MM.1S (cell line): Measurements from ENCODE around the gene PRKAG3.

Source experiments
- DNase-seq: peaks from one replicate; pipeline ENCODE4 v3.0.0-alpha.2; 2015
- H2AFZ ChIP-seq: fragments of 300-600 bp; sonication (generic); 2 replicates; pipeline ENCODE4 v1.6.0; 2016; ENCODE audit warnings: antibody characterized with exemption, low read length
- H3F3A ChIP-seq: fragments of 300-600 bp; sonication (generic); 2 replicates; pipeline ENCODE4 v1.6.1; 2016; ENCODE audit warnings: mild to moderate bottlenecking, antibody characterized with exemption, low read length, moderate library complexity, mixed read lengths; ENCODE audit not compliant: insufficient read depth
- H3K27ac ChIP-seq: fragments of 300-600 bp; sonication (generic); 2 replicates; pipeline ENCODE4 v1.5.1; 2016; ENCODE audit warnings: mild to moderate bottlenecking, low read length
- H3K27me3 ChIP-seq: fragments of 300-600 bp; sonication (generic); replicated peaks from 2 replicates; pipeline ENCODE4 v1.6.0; 2016; ENCODE audit warnings: low read length; ENCODE audit not compliant: insufficient read depth
- H3K36me3 ChIP-seq: fragments of 300-600 bp; sonication (generic); replicated peaks from 2 replicates; pipeline ENCODE4 v1.6.1; 2016; ENCODE audit warnings: mild to moderate bottlenecking, low read length, mixed read lengths; ENCODE audit not compliant: insufficient read depth
- H3K4me1 ChIP-seq: fragments of 300-600 bp; sonication (generic); 2 replicates; pipeline ENCODE4 v1.6.1; 2016; ENCODE audit warnings: low read length, mixed read lengths
- H3K4me2 ChIP-seq: fragments of 300-600 bp; sonication (generic); 2 replicates; pipeline ENCODE4 v1.6.0; 2016; ENCODE audit warnings: low read depth, low read length
- H3K4me3 ChIP-seq: fragments of 300-600 bp; sonication (generic); 2 replicates; pipeline ENCODE4 v1.5.1; 2016; ENCODE audit warnings: low read length, mixed read lengths
- H3K79me2 ChIP-seq: fragments of 300-600 bp; sonication (generic); 2 replicates; pipeline ENCODE4 v1.6.1; 2016; ENCODE audit warnings: mixed run types, low read length, mixed read lengths
- H3K9ac ChIP-seq: fragments of 300-600 bp; sonication (generic); 2 replicates; pipeline ENCODE4 v1.6.1; 2016; ENCODE audit warnings: low read length, mixed read lengths
- H3K9me2 ChIP-seq: fragments of 300-600 bp; sonication (generic); replicated peaks from 2 replicates; pipeline ENCODE4 v1.6.1; 2016; ENCODE audit warnings: mild to moderate bottlenecking, low read length, mixed read lengths; ENCODE audit not compliant: insufficient read depth
- H3K9me3 ChIP-seq: fragments of 300-600 bp; sonication (generic); replicated peaks from 2 replicates; pipeline ENCODE4 v1.6.1; 2016; ENCODE audit warnings: mild to moderate bottlenecking, low read length, mixed read lengths; ENCODE audit not compliant: insufficient read depth
- H4K20me1 ChIP-seq: fragments of 300-600 bp; sonication (generic); 2 replicates; pipeline ENCODE4 v1.6.1; 2016; ENCODE audit warnings: mild to moderate bottlenecking, low read length, moderate library complexity, mixed read lengths; ENCODE audit not compliant: insufficient read depth
- EZH2 ChIP-seq: fragments of 300-600 bp; sonication (generic); optimal IDR thresholded peaks from 2 replicates; pipeline ENCODE3; 2017; ENCODE audit warnings: low read depth, mild to moderate bottlenecking, antibody characterized with exemption, low read length, mixed read lengths
- EZH2phosphoT487 ChIP-seq: fragments of 300-600 bp; sonication (generic); IDR thresholded peaks from 2 replicates; pipeline ENCODE4 v1.6.1; 2018; ENCODE audit warnings: antibody characterized with exemption, low read length
- TF ChIP-seq, protein P1 (sequence below): fragments of 300-600 bp; sonication (generic); IDR thresholded peaks from 2 replicates; pipeline ENCODE4 v1.5.1; 2016; ENCODE audit warnings: antibody characterized with exemption, low read length, mixed read lengths

Gene PRKAG3

GRCh38 chr2:218785103-218785502, 46.5 kb downstream of the PRKAG3 start:
- H3K9me2 ChIP-seq: no peaks in the 10 kb centered on the region
- no peak overlapping the region for H3K9ac ChIP-seq
- no peak overlapping the region for H3K4me3 ChIP-seq
- H4K20me1 ChIP-seq: no peaks in the 10 kb centered on the region
- no peaks in the 10 kb centered on the region for H3F3A ChIP-seq
- H3K4me1 ChIP-seq: no peaks in the 10 kb centered on the region
- H3K79me2 ChIP-seq: no peaks in the 10 kb centered on the region
- DNase-seq: no peak
- H3K36me3 ChIP-seq: no peaks in the 10 kb centered on the region
- H3K9me3 ChIP-seq: no peaks in the 10 kb centered on the region
- no peaks in the 10 kb centered on the region for H3K27me3 ChIP-seq
- no peak overlapping the region for H3K4me2 ChIP-seq
- no peak overlapping the region for H3K27ac ChIP-seq
- H2AFZ ChIP-seq: no peak overlapping the region
- TF ChIP-seq EZH2 (no peak), EZH2phosphoT487 (no peak)
- TF ChIP-seq, protein P1, sequence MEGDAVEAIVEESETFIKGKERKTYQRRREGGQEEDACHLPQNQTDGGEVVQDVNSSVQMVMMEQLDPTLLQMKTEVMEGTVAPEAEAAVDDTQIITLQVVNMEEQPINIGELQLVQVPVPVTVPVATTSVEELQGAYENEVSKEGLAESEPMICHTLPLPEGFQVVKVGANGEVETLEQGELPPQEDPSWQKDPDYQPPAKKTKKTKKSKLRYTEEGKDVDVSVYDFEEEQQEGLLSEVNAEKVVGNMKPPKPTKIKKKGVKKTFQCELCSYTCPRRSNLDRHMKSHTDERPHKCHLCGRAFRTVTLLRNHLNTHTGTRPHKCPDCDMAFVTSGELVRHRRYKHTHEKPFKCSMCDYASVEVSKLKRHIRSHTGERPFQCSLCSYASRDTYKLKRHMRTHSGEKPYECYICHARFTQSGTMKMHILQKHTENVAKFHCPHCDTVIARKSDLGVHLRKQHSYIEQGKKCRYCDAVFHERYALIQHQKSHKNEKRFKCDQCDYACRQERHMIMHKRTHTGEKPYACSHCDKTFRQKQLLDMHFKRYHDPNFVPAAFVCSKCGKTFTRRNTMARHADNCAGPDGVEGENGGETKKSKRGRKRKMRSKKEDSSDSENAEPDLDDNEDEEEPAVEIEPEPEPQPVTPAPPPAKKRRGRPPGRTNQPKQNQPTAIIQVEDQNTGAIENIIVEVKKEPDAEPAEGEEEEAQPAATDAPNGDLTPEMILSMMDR: no peak

- H3K9ac ChIP-seq: no peak overlapping the region
- TF ChIP-seq EZH2: no peak
- no peaks in the 10 kb centered on the region for H3F3A ChIP-seq
- no peaks in the 10 kb centered on the region for H3K4me1 ChIP-seq
- no peak overlapping the region for H3K4me2 ChIP-seq
- H3K4me3 ChIP-seq: no peak overlapping the region
- no peak overlapping the region for H2AFZ ChIP-seq
- no peaks in the 10 kb centered on the region for H3K27me3 ChIP-seq
- no peak overlapping the region for H3K27ac ChIP-seq
- no peak for DNase-seq
- no peaks in the 10 kb centered on the region for H3K79me2 ChIP-seq
- H4K20me1 ChIP-seq: no peaks in the 10 kb centered on the region
- no peaks in the 10 kb centered on the region for H3K9me2 ChIP-seq
- H3K36me3 ChIP-seq: no peaks in the 10 kb centered on the region
- H3K9me3 ChIP-seq: no peaks in the 10 kb centered on the region
Measured at GRCh38 chr2:218783688-218784087, 47.9 kb downstream of the PRKAG3 start.

- H3K4me1 ChIP-seq: no peaks in the 10 kb centered on the region
- no peaks in the 10 kb centered on the region for H3K79me2 ChIP-seq
- TF ChIP-seq EZH2: no peak
- no peak overlapping the region for H3K4me2 ChIP-seq
- no peak overlapping the region for H3K9ac ChIP-seq
- H3K9me2 ChIP-seq: no peaks in the 10 kb centered on the region
- no peak overlapping the region for H3K27ac ChIP-seq
- DNase-seq: no peak
- no peak overlapping the region for H3K4me3 ChIP-seq
- H4K20me1 ChIP-seq: no peaks in the 10 kb centered on the region
- H2AFZ ChIP-seq: no peak overlapping the region
- H3K36me3 ChIP-seq: no peaks in the 10 kb centered on the region
- H3K27me3 ChIP-seq: no peaks in the 10 kb centered on the region
- no peaks in the 10 kb centered on the region for H3K9me3 ChIP-seq
- no peaks in the 10 kb centered on the region for H3F3A ChIP-seq
Measured at GRCh38 chr2:218782528-218782844, 49.1 kb downstream of the PRKAG3 start.

DNA sequence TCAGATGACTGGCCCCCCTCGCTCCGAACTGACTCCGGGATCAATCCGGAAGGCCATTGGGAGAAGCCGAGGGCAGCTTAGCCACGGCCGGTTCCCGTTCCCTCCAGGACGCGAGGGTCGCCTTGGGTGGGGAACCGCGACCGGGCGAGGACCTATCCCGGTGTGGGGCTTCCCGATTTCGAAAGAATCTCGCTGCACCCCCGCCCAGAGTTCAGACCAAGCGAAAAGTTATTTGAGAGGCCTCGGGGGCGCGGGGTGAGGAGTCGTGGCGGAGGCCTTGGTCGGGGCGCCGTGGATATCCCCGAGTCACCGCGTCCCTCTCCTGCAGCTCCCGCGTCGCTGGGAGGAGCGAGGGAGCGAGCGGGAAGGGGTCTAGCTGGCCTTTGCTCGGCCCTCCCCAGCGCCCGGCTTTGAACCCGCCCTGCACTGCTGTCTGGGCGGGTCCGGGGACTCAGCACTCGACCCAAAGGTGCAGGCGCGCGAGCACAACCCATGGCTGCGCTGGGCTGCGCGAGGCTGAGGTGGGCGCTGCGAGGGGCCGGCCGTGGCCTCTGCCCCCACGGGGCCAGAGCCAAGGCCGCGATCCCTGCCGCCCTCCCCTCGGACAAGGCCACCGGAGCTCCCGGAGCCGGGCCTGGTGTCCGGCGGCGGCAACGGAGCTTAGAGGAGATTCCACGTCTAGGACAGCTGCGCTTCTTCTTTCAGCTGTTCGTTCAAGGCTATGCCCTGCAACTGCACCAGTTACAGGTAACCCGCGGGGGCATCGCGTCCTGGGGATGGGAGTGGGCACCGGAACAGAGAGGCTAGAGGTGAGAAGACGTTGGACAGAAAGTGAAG, 49.7 kb downstream of the PRKAG3 start, which contains the start of gene CYP27A1:
CYP27A1 (plus strand) TSS at position 457 of the 837 bp plus-strand sequence; CDS start at position 493, 36 bp downstream.
- no peak for TF ChIP-seq EZH2phosphoT487
- TF ChIP-seq, protein P1: no peak
- TF ChIP-seq EZH2: no peak
- DNase-seq: no peak
- Histone ChIP-seq H3K27ac (no peak within 1 kb of the TSS), H3K4me3 (no peak within 1 kb of the TSS), H3F3A (no peaks in the 10 kb centered on the region), H3K27me3 (no peaks in the 10 kb centered on the region), H3K4me2 (no peak within 1 kb of the TSS), H3K36me3 (no peaks in the 10 kb centered on the region), H3K9me3 (no peaks in the 10 kb centered on the region), H4K20me1 (no peaks in the 10 kb centered on the region), H3K9me2 (no peaks in the 10 kb centered on the region), H3K4me1 (no peaks in the 10 kb centered on the region), H3K79me2 (no peaks in the 10 kb centered on the region), H3K9ac (no peak within 1 kb of the TSS), H2AFZ (no peak within 1 kb of the TSS)
